ENCODE measurements around the gene SARNP. TPM values are rescaled to one million over a fixed set of nuclear protein-coding genes. Genes with fewer than 3 reads are reported as not detected.

Gene SARNP
- total RNA-seq, 2 experiments from 2014 or later = 86.1 to 92.0 TPM

DNA sequence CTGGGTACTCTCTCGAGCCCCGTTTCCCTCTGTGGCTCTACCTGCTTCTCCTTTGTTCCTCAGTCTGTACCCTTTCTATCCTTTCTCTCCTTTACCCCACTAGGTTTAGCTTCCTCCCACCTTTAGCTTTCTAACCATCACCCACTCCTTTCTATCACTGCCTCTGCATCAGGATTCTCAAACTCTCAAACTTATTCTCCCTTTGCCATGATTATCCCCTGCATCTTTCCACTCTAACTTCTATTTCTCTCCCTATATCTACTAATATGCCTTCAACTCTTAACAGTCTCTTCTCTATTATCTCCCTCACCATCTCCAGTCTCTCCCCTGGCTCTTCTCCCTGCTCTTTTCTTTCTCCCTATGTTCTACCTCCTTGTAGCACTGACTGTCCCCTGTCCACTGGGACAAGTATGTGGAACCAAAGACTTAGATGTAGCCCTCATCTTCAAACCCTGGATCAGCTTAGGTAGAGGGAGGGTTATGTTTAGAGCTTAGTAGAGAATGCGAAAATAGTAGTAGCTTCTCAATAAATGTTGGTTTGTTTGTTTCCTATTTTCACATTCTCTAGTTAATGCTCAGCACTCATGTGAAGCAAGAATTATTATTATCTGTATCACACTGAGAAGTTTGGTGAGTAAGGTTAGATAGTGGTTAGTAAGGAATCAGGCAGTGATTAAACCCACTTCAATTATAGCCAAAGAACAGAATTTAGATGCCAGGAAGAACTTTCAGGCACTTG lies 71.2 kb downstream of the SARNP start:
- Histone ChIP-seq H4K20me1 (ENCODE audit: insufficient read depth, low read length) (peaks cover 17% of the 10 kb centered on the region; the same call in 1 of the 2 replicates), H3K4me3 (ENCODE audit: low read depth, low read length, poor library complexity, severe bottlenecking) (peak overlapping the region; percentile 91), H3K36me3 (ENCODE audit: insufficient read depth, low read length) (peaks cover 40% of the 10 kb centered on the region; the same call in 1 of the 2 replicates), H3K4me1 (ENCODE audit: insufficient read depth, low read length, poor library complexity, severe bottlenecking) (peaks cover 40% of the 10 kb centered on the region), H3K4me2 (ENCODE audit: low read length) (peak overlapping the region; percentile 100), H3K9me3 (ENCODE audit: low read length) (no peaks in the 10 kb centered on the region), H3K79me2 (ENCODE audit: insufficient read depth, low read depth, low read length) (peaks cover 18% of the 10 kb centered on the region; the same call in 1 of the 2 replicates), H3K9me2 (ENCODE audit: insufficient read depth, low read length) (no peaks in the 10 kb centered on the region), H3K27ac (ENCODE audit: low read depth, low read length, poor library complexity, severe bottlenecking) (peak overlapping the region; percentile 43), H2AFZ (ENCODE audit: low read length) (no peak overlapping the region)
- TF ChIP-seq, protein P1, sequence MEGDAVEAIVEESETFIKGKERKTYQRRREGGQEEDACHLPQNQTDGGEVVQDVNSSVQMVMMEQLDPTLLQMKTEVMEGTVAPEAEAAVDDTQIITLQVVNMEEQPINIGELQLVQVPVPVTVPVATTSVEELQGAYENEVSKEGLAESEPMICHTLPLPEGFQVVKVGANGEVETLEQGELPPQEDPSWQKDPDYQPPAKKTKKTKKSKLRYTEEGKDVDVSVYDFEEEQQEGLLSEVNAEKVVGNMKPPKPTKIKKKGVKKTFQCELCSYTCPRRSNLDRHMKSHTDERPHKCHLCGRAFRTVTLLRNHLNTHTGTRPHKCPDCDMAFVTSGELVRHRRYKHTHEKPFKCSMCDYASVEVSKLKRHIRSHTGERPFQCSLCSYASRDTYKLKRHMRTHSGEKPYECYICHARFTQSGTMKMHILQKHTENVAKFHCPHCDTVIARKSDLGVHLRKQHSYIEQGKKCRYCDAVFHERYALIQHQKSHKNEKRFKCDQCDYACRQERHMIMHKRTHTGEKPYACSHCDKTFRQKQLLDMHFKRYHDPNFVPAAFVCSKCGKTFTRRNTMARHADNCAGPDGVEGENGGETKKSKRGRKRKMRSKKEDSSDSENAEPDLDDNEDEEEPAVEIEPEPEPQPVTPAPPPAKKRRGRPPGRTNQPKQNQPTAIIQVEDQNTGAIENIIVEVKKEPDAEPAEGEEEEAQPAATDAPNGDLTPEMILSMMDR (conservative IDR thresholded peaks at IDR 0.05; ENCODE audit: low read length) = no peak
- TF ChIP-seq EZH2phosphoT487 (IDR thresholded peaks at IDR 0.05; ENCODE audit: borderline replicate concordance, low read depth, low read length) = no peak
- intact Hi-C loops (cut with micrococcal nuclease; ENCODE audit: unreplicated experiment) = no loop called here
- no TSS peak for BruUV-seq (replicated peaks)
- DNase-seq (ENCODE audit: low spot score) = no peak
- ChIA-PET POLR2A (interaction anchor here (0.6 to 3.7 kb wide), 7 partner anchors 8 to 298 kb away, joined by 3 to 12 read pairs (median 4); partner anchors contain the start of genes ORMDL2, PYM1 and SARNP), CTCF (ENCODE audit: unreplicated experiment) (no interaction called here)

GRCh38 chr12:55745361-55746173 lies 72.0 kb downstream of the SARNP start:
- Histone ChIP-seq H3K36me3 (ENCODE audit: insufficient read depth, low read length) (peaks cover 33% of the 10 kb centered on the region; the same call in 1 of the 2 replicates), H3K79me2 (ENCODE audit: insufficient read depth, low read depth, low read length) (peaks cover 18% of the 10 kb centered on the region; the same call in 1 of the 2 replicates), H3K9me2 (ENCODE audit: insufficient read depth, low read length) (no peaks in the 10 kb centered on the region), H3K4me3 (ENCODE audit: low read depth, low read length, poor library complexity, severe bottlenecking) (peak overlapping the region; percentile 91), H3K9me3 (ENCODE audit: low read length) (no peaks in the 10 kb centered on the region), H4K20me1 (ENCODE audit: insufficient read depth, low read length) (peaks cover 17% of the 10 kb centered on the region; the same call in 1 of the 2 replicates), H3K4me1 (ENCODE audit: insufficient read depth, low read length, poor library complexity, severe bottlenecking) (peaks cover 40% of the 10 kb centered on the region), H2AFZ (ENCODE audit: low read length) (no peak overlapping the region), H3K4me2 (ENCODE audit: low read length) (peak overlapping the region; percentile 100), H3K27ac (ENCODE audit: low read depth, low read length, poor library complexity, severe bottlenecking) (peak overlapping the region; percentile 43)
- intact Hi-C loops (cut with micrococcal nuclease; ENCODE audit: unreplicated experiment) = no loop called here
- no TSS peak for BruUV-seq (replicated peaks)
- TF ChIP-seq, protein P1 (conservative IDR thresholded peaks at IDR 0.05; ENCODE audit: low read length) = no peak
- TF ChIP-seq EZH2phosphoT487 (IDR thresholded peaks at IDR 0.05; ENCODE audit: borderline replicate concordance, low read depth, low read length) = no peak
- ChIA-PET CTCF (ENCODE audit: unreplicated experiment) (interaction anchor here (0.6 to 2.1 kb wide), 2 partner anchors 9 to 1192 kb away, joined by 3 to 9 read pairs; no protein-coding TSS in a partner anchor), POLR2A (interaction anchor here (0.6 to 3.7 kb wide), 13 partner anchors 7 to 182 kb away, joined by 3 to 12 read pairs (median 4); partner anchors contain the start of genes BLOC1S1, ORMDL2, PYM1 and SARNP)
- peak; percentile 87 for DNase-seq (ENCODE audit: low spot score)
